ENCODE measurements around the gene RAB11B. TPM values are rescaled to one million over a fixed set of nuclear protein-coding genes. Genes with fewer than 3 reads are reported as not detected.
"Not testable (repeated sequence)": the region's sequence is repeated elsewhere in the genome, so short reads cannot be mapped to it uniquely, and the experiment has no call there.

RAB11B gene
- total RNA-seq, 1 donor from 2014 or later: 135 TPM

DNA sequence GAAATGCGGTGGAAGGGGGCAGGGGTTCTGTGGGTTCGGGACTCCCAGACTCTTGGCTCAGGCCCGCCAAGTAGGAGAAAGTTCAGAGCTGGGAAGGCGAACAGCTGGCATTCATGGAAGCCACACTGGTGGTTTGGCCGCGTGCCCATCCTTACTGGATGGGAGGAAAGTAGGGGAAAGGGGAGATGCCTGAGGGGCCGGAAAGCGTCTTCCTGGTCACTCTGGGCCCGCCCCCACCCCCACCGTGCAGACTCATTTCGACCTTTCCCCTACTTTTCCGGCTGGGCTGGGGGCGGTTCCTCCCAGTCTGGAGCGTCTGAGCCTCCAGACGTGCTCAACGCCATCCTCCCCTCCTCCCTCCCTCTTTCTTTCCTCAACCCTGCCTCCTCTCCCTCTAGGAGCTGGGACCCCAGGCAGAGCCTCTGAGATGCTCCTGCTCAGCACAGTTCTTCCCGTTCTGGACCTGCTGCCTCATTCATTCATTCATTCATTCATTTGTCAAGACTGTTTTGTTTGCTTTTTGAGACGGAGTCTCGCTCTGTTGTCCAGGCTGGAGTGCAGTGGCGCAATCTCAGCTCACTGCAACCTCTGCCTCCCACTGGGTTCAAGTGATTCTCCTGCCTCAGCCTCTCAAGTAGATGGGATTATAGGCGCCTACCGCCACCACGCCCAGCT is 22.7 kb upstream of the RAB11B start:
- TF ChIP-seq, protein P1, sequence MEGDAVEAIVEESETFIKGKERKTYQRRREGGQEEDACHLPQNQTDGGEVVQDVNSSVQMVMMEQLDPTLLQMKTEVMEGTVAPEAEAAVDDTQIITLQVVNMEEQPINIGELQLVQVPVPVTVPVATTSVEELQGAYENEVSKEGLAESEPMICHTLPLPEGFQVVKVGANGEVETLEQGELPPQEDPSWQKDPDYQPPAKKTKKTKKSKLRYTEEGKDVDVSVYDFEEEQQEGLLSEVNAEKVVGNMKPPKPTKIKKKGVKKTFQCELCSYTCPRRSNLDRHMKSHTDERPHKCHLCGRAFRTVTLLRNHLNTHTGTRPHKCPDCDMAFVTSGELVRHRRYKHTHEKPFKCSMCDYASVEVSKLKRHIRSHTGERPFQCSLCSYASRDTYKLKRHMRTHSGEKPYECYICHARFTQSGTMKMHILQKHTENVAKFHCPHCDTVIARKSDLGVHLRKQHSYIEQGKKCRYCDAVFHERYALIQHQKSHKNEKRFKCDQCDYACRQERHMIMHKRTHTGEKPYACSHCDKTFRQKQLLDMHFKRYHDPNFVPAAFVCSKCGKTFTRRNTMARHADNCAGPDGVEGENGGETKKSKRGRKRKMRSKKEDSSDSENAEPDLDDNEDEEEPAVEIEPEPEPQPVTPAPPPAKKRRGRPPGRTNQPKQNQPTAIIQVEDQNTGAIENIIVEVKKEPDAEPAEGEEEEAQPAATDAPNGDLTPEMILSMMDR (conservative IDR thresholded peaks at IDR 0.05): no peak
- peaks cover 53% of the 10 kb centered on the region for H3K27me3 Mint-ChIP-seq (ENCODE audit: low read depth)
- H3K4me3 Mint-ChIP-seq: peak overlapping the region; percentile 11
- H3K9me3 Mint-ChIP-seq: no peaks in the 10 kb centered on the region
- H3K4me1 Mint-ChIP-seq: peaks cover 17% of the 10 kb centered on the region
- no peaks in the 10 kb centered on the region for H3K36me3 Mint-ChIP-seq (ENCODE audit: low read depth)
- peak; percentile 32 for DNase-seq (ENCODE audit: low read depth, low spot score)
- H3K27ac Mint-ChIP-seq (ENCODE audit: unreplicated experiment): no peak overlapping the region

DNA sequence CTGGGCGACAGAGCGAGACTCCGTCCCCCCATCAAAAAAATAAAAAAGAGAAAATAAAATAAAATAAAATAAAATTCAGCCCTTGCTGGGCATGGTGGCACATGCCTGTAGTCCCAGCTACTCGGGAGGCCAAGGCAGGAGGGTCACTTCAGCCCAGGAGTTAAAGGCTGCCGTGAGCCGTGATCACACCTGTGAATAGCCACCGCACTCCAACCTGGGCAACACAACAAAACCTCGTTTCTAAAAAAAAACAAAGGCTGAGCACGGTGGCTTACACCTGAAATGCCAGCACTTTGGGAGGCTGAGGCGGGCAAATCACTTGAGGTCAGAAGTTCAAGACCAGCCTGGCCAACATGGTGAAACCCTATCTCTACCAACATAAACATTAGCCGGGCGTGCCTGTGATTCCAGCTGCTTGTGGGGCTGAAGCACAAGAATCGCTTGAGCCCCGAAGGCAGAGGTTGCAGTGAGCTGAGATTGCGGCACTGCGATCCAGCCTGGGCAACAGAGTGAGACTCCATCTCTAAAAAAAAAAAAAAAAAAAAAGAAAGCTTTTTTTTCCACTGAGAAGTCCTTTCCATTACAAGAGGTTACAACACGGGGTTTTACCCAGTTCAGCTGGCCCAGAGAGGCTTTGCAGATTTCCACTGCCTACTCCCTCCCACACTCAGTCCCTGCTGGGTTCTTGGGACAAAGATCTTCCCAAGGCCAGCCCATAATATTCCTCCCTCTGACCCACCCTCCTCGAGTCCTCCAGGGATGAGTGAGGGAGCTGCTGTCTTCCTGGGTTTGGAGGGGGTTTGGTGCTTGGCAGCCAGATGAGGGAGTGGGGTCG is 19.8 kb upstream of the RAB11B start:
- Mint-ChIP-seq H3K4me3 (no peak overlapping the region), H3K27me3 (ENCODE audit: low read depth) (peaks cover 25% of the 10 kb centered on the region), H3K27ac (ENCODE audit: unreplicated experiment) (no peak overlapping the region), H3K36me3 (ENCODE audit: low read depth) (no peaks in the 10 kb centered on the region), H3K4me1 (peaks cover 9% of the 10 kb centered on the region), H3K9me3 (no peaks in the 10 kb centered on the region)
- DNase-seq (ENCODE audit: low read depth, low spot score): no peak
- TF ChIP-seq, protein P1 (conservative IDR thresholded peaks at IDR 0.05): no peak

DNA sequence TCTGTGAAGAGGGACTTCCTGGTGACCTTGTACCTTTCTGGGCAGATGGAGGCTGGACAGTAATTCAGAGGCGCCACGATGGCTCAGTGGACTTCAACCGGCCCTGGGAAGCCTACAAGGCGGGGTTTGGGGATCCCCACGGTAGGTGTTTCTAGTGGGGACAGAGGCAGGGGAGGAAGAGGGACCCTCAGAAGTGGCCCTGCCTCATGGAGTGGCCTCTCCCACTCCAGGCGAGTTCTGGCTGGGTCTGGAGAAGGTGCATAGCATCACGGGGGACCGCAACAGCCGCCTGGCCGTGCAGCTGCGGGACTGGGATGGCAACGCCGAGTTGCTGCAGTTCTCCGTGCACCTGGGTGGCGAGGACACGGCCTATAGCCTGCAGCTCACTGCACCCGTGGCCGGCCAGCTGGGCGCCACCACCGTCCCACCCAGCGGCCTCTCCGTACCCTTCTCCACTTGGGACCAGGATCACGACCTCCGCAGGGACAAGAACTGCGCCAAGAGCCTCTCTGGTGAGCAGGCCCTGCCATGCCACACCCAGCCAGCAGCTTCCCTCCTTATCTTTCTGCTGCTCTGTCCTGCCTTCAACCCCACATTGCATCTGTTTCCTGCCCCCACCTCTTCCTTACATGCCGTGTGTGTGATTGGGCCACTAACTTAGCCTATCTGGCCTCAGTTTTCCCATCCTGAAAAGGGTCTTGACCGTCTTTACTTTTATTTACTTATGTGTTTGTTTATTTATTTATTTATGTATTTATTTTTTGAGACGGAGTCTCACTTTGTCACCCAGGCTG is 19.0 kb upstream of the RAB11B start:
- DNase-seq (ENCODE audit: low read depth, low spot score): no peak
- Mint-ChIP-seq H3K27me3 (ENCODE audit: low read depth) (peaks cover 17% of the 10 kb centered on the region), H3K4me1 (peaks cover 9% of the 10 kb centered on the region), H3K9me3 (no peaks in the 10 kb centered on the region), H3K4me3 (no peak overlapping the region), H3K36me3 (ENCODE audit: low read depth) (no peaks in the 10 kb centered on the region), H3K27ac (ENCODE audit: unreplicated experiment) (no peak overlapping the region)
- TF ChIP-seq, protein P1 (conservative IDR thresholded peaks at IDR 0.05): no peak

DNA sequence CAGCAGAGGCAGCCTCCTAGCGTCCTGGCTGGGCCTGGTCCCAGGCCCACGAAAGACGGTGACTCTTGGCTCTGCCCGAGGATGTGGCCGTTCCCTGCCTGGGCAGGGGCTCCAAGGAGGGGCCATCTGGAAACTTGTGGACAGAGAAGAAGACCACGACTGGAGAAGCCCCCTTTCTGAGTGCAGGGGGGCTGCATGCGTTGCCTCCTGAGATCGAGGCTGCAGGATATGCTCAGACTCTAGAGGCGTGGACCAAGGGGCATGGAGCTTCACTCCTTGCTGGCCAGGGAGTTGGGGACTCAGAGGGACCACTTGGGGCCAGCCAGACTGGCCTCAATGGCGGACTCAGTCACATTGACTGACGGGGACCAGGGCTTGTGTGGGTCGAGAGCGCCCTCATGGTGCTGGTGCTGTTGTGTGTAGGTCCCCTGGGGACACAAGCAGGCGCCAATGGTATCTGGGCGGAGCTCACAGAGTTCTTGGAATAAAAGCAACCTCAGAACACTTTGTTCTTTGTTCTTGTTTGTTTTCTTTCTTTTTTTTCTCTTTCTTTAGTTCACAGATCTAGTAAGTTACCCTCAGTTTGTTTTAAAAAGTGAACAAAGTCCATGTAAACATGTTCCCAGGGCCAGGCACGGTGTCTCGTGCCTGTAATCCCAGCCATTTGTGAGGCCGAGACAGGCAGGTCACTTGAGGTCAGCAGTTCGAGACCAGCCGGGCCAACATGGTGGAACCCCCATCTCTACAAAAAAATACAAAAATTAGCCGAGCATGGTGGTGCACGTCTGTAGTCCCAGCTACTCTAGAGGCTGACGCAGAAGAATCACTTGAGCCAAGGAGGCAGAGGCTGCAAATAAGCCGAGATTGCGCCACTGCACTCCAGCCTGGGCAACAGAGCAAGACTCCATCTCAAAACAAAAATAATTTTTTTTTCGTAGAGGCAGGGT is 16.0 kb upstream of the RAB11B start:
- H3K27me3 Mint-ChIP-seq (ENCODE audit: low read depth): no peaks in the 10 kb centered on the region
- no peaks in the 10 kb centered on the region for H3K4me1 Mint-ChIP-seq
- no peaks in the 10 kb centered on the region for H3K9me3 Mint-ChIP-seq
- TF ChIP-seq, protein P1 (conservative IDR thresholded peaks at IDR 0.05): no peak
- DNase-seq (ENCODE audit: low read depth, low spot score): no peak
- H3K27ac Mint-ChIP-seq (ENCODE audit: unreplicated experiment): no peak overlapping the region
- H3K4me3 Mint-ChIP-seq: no peak overlapping the region
- H3K36me3 Mint-ChIP-seq (ENCODE audit: low read depth): peaks cover 5% of the 10 kb centered on the region

DNA sequence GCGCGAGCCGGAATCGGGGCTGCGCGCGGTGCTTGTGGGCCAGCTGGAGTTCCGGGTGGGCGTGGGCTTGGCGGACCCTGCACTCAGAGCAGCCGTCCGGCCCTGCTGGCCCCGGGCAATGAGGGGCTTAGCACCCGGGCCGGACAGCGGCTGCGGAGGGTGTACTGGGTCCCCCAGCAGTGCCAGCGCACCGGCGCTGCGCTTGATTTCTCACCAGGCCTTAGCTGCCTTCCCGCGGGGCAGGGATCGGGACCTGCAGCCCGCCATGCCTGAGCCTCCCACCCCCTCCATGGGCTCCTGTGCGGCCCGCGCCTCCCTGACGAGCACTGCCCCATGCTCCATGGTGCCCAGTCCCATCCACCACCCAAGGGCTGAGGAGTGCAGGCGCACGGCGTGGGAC is 14.4 kb upstream of the RAB11B start:
- H3K27ac Mint-ChIP-seq (ENCODE audit: unreplicated experiment); H3K27me3 Mint-ChIP-seq (ENCODE audit: low read depth): not testable (repeated sequence)
- H3K36me3 Mint-ChIP-seq (ENCODE audit: low read depth): peaks cover 11% of the 10 kb centered on the region

DNA sequence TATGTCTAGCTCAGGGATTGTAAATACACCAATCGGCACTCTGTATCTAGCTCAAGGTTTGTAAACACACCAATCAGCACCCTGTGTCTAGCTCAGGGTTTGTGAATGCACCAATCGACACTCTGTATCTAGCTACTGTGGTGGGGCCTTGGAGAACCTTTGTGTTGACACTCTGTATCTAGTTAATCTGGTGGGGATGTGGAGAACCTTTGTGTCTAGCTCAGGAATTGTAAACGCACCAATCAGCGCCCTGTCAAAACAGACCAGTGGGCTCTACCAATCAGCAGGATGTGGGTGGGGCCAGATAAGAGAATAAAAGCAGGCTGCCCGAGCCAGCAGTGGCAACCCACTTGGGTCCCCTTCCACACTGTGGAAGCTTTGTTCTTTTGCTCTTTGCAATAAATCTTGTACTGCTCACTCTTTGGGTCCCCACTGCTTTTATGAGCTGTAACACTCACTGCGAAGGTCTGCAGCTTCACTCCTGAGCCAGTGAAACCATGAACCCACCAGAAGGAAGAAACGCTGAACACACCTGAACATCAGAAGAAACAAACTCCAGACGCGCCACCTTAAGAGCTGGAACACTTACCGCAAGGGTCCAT is 13.7 kb upstream of the RAB11B start:
- DNase-seq (ENCODE audit: low read depth, low spot score); H3K4me1 Mint-ChIP-seq; H3K27ac Mint-ChIP-seq (ENCODE audit: unreplicated experiment); H3K27me3 Mint-ChIP-seq (ENCODE audit: low read depth); H3K9me3 Mint-ChIP-seq; H3K4me3 Mint-ChIP-seq: not testable (repeated sequence)
- H3K36me3 Mint-ChIP-seq (ENCODE audit: low read depth): peaks cover 11% of the 10 kb centered on the region

More for the DNA sequence above, 14.4 kb upstream of the RAB11B start:
- DNase-seq (ENCODE audit: low read depth, low spot score); H3K4me1 Mint-ChIP-seq; H3K9me3 Mint-ChIP-seq; H3K4me3 Mint-ChIP-seq: not testable (repeated sequence)

Measured in neural crest cell (in vitro differentiated cells).